Measurements from ENCODE around the gene DLX6.

Gene DLX6

GRCh38 chr7:97005183-97006054 lies at the start of gene DLX6:
TSS of gene DLX6 (plus strand) at chr7:97005553. CDS start at chr7:97005978, 425 bp downstream.
- DNase-seq (ENCODE audit: low read depth, low spot score), result no peak

- no peak for DNase-seq (ENCODE audit: low read depth, low spot score)
Observed at GRCh38 chr7:96959135-96959534, 46.2 kb upstream of the DLX6 start.

- no peak for DNase-seq (ENCODE audit: low read depth, low spot score)
Observed at GRCh38 chr7:96962221-96962885, 43.0 kb upstream of the DLX6 start.

GRCh38 chr7:96968981-96969380 lies 36.4 kb upstream of the DLX6 start:
- no peak for DNase-seq (ENCODE audit: low read depth, low spot score)

GRCh38 chr7:96970739-96971138 lies 34.6 kb upstream of the DLX6 start:
- no peak for DNase-seq (ENCODE audit: low read depth, low spot score)

GRCh38 chr7:96973986-96974385 lies 31.4 kb upstream of the DLX6 start:
- no peak for DNase-seq (ENCODE audit: low read depth, low spot score)

GRCh38 chr7:96976106-96976505 lies 29.2 kb upstream of the DLX6 start:
- DNase-seq (ENCODE audit: low read depth, low spot score), result no peak

- DNase-seq (ENCODE audit: low read depth, low spot score), result no peak
Observed at GRCh38 chr7:96977445-96977844, 27.9 kb upstream of the DLX6 start.

- no peak for DNase-seq (ENCODE audit: low read depth, low spot score)
Observed at GRCh38 chr7:96979551-96980276, 25.6 kb upstream of the DLX6 start.

- DNase-seq (ENCODE audit: low read depth, low spot score), result no peak
Observed at GRCh38 chr7:96982586-96982985, 22.8 kb upstream of the DLX6 start.

- no peak for DNase-seq (ENCODE audit: low read depth, low spot score)
Observed at GRCh38 chr7:96985992-96986391, 19.4 kb upstream of the DLX6 start.

GRCh38 chr7:96986901-96987300 lies 18.5 kb upstream of the DLX6 start:
- DNase-seq (ENCODE audit: low read depth, low spot score), result no peak

GRCh38 chr7:96987719-96988118 lies 17.6 kb upstream of the DLX6 start:
- no peak for DNase-seq (ENCODE audit: low read depth, low spot score)

- DNase-seq (ENCODE audit: low read depth, low spot score), result no peak
Observed at GRCh38 chr7:96989241-96989858, 16.0 kb upstream of the DLX6 start.

GRCh38 chr7:96989859-96990317 lies 15.5 kb upstream of the DLX6 start:
- no peak for DNase-seq (ENCODE audit: low read depth, low spot score)

- DNase-seq (ENCODE audit: low read depth, low spot score), result no peak
Observed at GRCh38 chr7:96991546-96992191, 13.7 kb upstream of the DLX6 start.

- DNase-seq (ENCODE audit: low read depth, low spot score), result no peak
Observed at GRCh38 chr7:96992192-96993005, 13.0 kb upstream of the DLX6 start.

GRCh38 chr7:96993094-96993865 lies 12.1 kb upstream of the DLX6 start:
- DNase-seq (ENCODE audit: low read depth, low spot score), result no peak

- DNase-seq (ENCODE audit: low read depth, low spot score), result no peak
Observed at GRCh38 chr7:96993980-96994379, 11.4 kb upstream of the DLX6 start.

All from iPS DF 19.7 (cell line).